Neural crest cell (in vitro differentiated cells): Measurements from ENCODE around the gene LRRC53. TPM values are rescaled to one million over a fixed set of nuclear protein-coding genes. Genes with fewer than 3 reads are reported as not detected.

Experiments
- DNase-seq: peaks from one replicate; pipeline ENCODE4 v3.0.0; 2021; ENCODE audit warnings: low read depth, mixed read lengths, low spot score
- H3K27ac Mint-ChIP-seq: one replicate; pipeline ENCODE4 v1.8.0; 2021; ENCODE audit warnings: mild to moderate bottlenecking, mixed read lengths; ENCODE audit not compliant: unreplicated experiment
- H3K27me3 Mint-ChIP-seq: 2 replicates; pipeline ENCODE4 v1.8.0; 2021; ENCODE audit warnings: low read depth, mild to moderate bottlenecking, mixed read lengths
- H3K36me3 Mint-ChIP-seq: 2 replicates; pipeline ENCODE4 v1.8.0; 2021; ENCODE audit warnings: low read depth, mild to moderate bottlenecking, mixed read lengths
- H3K4me1 Mint-ChIP-seq: 2 replicates; pipeline ENCODE4 v1.8.0; 2021; ENCODE audit warnings: mixed read lengths
- H3K4me3 Mint-ChIP-seq: one replicate; pipeline ENCODE4 v1.8.0; 2021; ENCODE audit warnings: mild to moderate bottlenecking, mixed read lengths
- H3K9me3 Mint-ChIP-seq: 2 replicates; pipeline ENCODE4 v1.8.0; 2021; ENCODE audit warnings: mixed read lengths
- total RNA-seq: library from RNA; stranded (reverse); gene quantifications from 2 replicates; pipeline ENCODE4 v1.2.1, GENCODE V29; 2021
- TF ChIP-seq, protein P1 (sequence below): fragments of 200-600 bp; sonication (generic); conservative IDR thresholded peaks from 2 replicates; pipeline ENCODE4 v1.5.0; 2021; ENCODE audit warnings: antibody characterized with exemption, mild to moderate bottlenecking

Gene LRRC53
- total RNA-seq, 1 donor from 2014 or later, result not detected

DNA sequence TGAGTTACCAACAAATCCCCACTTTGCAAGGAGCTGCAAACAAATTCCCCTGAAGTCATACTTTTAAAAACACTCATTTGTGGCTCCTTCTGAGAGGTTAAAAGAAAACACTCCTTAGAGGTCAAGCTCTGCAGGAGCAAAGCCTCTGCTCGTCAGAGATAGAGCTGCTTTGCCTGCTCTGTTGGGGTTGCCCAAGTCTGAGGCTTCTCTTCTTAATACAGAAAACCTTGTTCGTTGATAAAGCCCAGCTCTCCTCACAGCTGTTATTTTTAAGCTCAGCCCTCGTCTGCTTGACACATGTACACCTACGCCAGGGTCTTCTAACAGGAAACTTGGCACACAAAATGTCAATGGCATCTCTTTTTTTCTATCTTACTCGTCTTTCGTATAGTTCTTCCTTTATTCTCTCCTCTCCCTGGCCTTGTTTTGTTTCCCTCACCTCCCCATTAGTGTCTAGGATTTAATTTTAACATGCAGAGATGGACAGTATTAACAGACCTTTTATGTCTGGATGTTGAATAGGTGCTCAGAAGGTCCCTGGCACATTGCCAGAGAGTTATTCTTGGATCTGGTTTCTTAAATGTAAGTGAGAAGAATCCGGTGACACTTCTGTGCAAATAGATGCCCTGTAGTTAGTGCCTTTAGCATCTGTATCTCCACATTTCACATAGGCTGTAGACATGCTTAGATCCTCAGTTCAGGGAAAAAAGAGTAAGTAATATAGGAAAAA lies 86.0 kb downstream of the LRRC53 start:
- Mint-ChIP-seq H3K4me3 (no peak overlapping the region), H3K9me3 (no peaks in the 10 kb centered on the region), H3K27me3 (no peaks in the 10 kb centered on the region), H3K27ac (no peak overlapping the region), H3K36me3 (no peaks in the 10 kb centered on the region), H3K4me1 (peaks cover 45% of the 10 kb centered on the region)
- no peak for DNase-seq
- TF ChIP-seq, protein P1, sequence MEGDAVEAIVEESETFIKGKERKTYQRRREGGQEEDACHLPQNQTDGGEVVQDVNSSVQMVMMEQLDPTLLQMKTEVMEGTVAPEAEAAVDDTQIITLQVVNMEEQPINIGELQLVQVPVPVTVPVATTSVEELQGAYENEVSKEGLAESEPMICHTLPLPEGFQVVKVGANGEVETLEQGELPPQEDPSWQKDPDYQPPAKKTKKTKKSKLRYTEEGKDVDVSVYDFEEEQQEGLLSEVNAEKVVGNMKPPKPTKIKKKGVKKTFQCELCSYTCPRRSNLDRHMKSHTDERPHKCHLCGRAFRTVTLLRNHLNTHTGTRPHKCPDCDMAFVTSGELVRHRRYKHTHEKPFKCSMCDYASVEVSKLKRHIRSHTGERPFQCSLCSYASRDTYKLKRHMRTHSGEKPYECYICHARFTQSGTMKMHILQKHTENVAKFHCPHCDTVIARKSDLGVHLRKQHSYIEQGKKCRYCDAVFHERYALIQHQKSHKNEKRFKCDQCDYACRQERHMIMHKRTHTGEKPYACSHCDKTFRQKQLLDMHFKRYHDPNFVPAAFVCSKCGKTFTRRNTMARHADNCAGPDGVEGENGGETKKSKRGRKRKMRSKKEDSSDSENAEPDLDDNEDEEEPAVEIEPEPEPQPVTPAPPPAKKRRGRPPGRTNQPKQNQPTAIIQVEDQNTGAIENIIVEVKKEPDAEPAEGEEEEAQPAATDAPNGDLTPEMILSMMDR, result no peak

DNA sequence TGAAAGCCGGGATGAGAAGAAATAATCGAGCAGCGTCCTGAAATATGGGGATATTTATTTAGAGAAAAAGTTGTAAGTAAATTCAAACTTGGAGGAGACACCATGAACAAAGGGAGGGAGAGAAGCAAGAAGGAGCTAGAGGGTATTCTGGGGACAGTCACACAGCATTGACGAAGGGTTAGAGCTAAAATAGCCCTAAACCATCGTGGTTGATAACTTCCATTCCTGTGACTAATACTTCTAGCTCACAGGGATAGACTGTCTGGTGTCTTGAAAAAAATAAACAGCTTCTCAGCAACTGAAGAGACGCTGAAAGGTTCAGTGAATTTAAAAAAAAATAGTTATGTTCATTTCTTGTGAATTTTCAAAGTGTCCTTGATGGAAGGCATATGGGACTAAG lies 86.7 kb downstream of the LRRC53 start:
- H3K9me3 Mint-ChIP-seq, result no peaks in the 10 kb centered on the region
- no peak overlapping the region for H3K27ac Mint-ChIP-seq
- DNase-seq, result no peak
- no peaks in the 10 kb centered on the region for H3K36me3 Mint-ChIP-seq
- no peaks in the 10 kb centered on the region for H3K27me3 Mint-ChIP-seq
- H3K4me3 Mint-ChIP-seq, result no peak overlapping the region
- H3K4me1 Mint-ChIP-seq, result peaks cover 47% of the 10 kb centered on the region
- TF ChIP-seq, protein P1, result no peak

DNA sequence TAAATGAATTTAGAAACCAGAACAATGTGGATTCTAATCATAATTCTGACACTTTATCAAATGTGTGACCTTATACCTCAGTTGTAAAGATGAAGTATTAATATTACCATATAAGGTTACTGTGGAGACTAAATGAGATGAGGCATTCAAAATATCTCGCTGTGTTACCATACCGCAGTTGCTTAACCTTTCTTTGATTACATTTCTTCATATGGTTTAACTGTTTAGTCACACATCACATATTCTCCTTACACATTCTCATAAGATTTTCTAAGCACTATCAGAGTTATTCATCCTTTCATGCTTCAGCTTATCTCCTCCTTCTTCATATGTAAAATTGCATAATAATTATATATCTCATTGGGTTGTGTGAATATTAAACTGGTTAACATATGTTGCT lies 88.9 kb downstream of the LRRC53 start:
- TF ChIP-seq, protein P1, result no peak
- Mint-ChIP-seq H3K27me3 (no peaks in the 10 kb centered on the region), H3K9me3 (no peaks in the 10 kb centered on the region), H3K4me3 (no peak overlapping the region), H3K4me1 (peaks cover 42% of the 10 kb centered on the region), H3K27ac (no peak overlapping the region), H3K36me3 (no peaks in the 10 kb centered on the region)
- DNase-seq, result no peak

DNA sequence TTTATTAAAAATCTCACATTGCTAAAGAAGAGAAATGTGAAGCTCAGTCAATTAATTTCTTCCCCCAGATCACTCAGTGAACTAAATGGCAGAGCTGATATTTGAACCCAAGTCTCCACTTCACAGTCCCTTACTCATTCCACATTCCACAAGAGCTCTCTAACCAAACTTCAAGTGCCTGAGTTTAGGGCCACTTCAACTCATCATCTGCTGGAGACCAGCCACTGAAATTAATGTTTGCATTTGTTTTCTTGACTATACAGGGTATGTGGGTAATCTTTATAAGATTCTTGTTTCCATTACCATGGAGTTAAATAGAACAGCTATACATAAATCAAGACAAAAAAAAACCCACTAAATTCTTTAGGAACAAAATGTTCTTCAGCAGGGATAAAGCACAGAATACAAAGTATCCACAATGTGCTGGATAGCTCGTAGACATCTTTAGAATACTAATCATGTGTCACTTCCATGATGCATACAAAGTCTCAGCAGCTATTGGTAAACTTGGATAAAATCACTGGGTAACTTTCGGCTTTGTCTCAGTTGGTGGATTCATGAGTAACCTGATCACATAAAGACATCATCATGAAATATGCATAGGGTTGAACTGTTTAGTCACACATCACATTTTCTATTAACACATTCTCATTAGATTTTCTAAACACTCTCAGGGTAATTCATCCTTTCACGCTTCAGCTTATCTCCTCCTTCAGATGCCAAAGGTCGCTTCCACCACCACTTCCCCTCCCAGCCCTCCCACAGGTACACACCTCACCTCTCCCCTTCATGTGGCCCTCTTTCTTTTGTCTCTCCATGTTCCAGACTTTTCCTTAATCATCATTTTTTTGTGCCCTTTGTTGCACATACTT lies 89.8 kb downstream of the LRRC53 start:
- peak overlapping the region; percentile 81 for H3K27ac Mint-ChIP-seq
- TF ChIP-seq, protein P1, result no peak

DNA sequence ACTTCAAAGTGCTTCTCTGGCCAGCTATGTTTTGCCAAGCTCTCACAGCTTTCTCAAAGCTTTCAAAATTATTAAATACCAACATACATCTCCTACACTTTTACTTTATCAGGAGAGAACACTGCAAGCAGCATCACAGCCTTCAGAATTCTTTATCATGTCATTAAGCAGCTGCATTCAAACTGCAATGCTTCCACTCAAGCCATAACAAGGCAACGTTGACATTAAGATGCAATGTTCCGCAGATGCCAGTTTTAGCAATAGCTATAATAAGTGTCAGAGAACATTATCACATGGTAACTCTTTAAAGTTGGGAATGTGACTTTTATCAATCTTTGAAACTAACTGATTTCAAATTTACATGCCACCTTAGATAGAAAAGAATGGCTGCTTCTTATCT lies 91.9 kb downstream of the LRRC53 start:
- DNase-seq, result no peak
- peaks cover 5% of the 10 kb centered on the region for H3K9me3 Mint-ChIP-seq
- TF ChIP-seq, protein P1, result no peak
- H3K36me3 Mint-ChIP-seq, result no peaks in the 10 kb centered on the region
- H3K4me3 Mint-ChIP-seq, result no peak overlapping the region
- no peak overlapping the region for H3K27ac Mint-ChIP-seq
- H3K27me3 Mint-ChIP-seq, result no peaks in the 10 kb centered on the region
- peaks cover 31% of the 10 kb centered on the region for H3K4me1 Mint-ChIP-seq

More for the DNA sequence above, 89.8 kb downstream of the LRRC53 start:
- no peaks in the 10 kb centered on the region for H3K27me3 Mint-ChIP-seq
- H3K4me3 Mint-ChIP-seq, result no peak overlapping the region
- H3K9me3 Mint-ChIP-seq, result no peaks in the 10 kb centered on the region
- H3K36me3 Mint-ChIP-seq, result no peaks in the 10 kb centered on the region
- H3K4me1 Mint-ChIP-seq, result peaks cover 42% of the 10 kb centered on the region
- DNase-seq, result no peak

Other genes starting within 250 kb of the LRRC53 start
- 0.32 TPM in 1 of 2 replicates, not detected in the other for gene ERICH3, start 161.2 kb upstream of the LRRC53 start, total RNA-seq
- 12.5 and 12.8 TPM in 2 replicates for gene CRYZ, start 220.4 kb upstream of the LRRC53 start, total RNA-seq
- 6.8 and 7.9 TPM in 2 replicates for gene TYW3, start 220.5 kb upstream of the LRRC53 start, total RNA-seq